AG04449 (cell line): Measurements from ENCODE around the gene OPA3.

Experiments used
- CTCF ChIA-PET: fragments of 350-600 bp; formaldehyde crosslinking; extraction: SDS; loops from one replicate; lab custom pipeline; 2021; ENCODE audit warnings: antibody characterized with exemption; lab: Yijun Ruan, JAX
- POLR2A ChIA-PET: fragments of 400-600, 350-600 bp; formaldehyde crosslinking; extraction: SDS; loops from one replicate; lab custom pipeline; 2020; ENCODE audit warnings: antibody characterized with exemption, inconsistent platforms; lab: Yijun Ruan, JAX
- DNase-seq: peaks from one replicate; pipeline ENCODE4 v3.0.0-alpha.2; 2010; ENCODE audit warnings: low read depth, low spot score
- H3K4me3 ChIP-seq: 2 replicates; pipeline ENCODE4 v1.5.1; 2011; ENCODE audit warnings: low read depth, mild to moderate bottlenecking, control low read depth, low read length
- TF ChIP-seq, protein P1 (sequence below): IDR thresholded peaks from one replicate; pipeline ENCODE4 v1.5.1; 2011; ENCODE audit warnings: mild to moderate bottlenecking, moderate library complexity, low read length, control low read depth, inconsistent platforms; ENCODE audit not compliant: insufficient read depth; ENCODE audit errors: missing control alignments

The OPA3 gene

DNA sequence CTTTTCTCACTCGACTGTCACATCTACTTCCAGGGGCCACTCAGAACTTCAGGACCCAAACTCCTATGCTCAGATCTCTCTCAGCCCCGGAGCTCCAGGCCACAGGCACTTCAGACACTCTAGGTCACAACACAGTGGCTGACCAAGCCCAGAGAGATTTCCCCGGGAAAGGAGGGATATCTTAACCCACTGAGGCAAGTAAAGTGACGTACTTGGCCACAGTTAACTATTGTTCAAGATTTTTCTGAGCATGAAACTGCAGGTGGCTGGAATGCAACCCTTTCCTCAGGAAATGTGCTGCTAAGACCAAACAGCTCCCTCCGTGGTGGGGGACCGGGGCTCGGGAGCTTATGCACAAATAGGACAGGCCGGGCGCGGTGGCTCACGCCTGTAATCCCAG lies 23.9 kb downstream of the OPA3 start:
- ChIA-PET CTCF (interaction anchor here (0.9 to 2.9 kb wide), 6 partner anchors 9 to 75 kb away, joined by 3 to 9 read pairs (median 4); no protein-coding TSS in a partner anchor), POLR2A (no interaction called here)
- DNase-seq: no peak
- TF ChIP-seq, protein P1, sequence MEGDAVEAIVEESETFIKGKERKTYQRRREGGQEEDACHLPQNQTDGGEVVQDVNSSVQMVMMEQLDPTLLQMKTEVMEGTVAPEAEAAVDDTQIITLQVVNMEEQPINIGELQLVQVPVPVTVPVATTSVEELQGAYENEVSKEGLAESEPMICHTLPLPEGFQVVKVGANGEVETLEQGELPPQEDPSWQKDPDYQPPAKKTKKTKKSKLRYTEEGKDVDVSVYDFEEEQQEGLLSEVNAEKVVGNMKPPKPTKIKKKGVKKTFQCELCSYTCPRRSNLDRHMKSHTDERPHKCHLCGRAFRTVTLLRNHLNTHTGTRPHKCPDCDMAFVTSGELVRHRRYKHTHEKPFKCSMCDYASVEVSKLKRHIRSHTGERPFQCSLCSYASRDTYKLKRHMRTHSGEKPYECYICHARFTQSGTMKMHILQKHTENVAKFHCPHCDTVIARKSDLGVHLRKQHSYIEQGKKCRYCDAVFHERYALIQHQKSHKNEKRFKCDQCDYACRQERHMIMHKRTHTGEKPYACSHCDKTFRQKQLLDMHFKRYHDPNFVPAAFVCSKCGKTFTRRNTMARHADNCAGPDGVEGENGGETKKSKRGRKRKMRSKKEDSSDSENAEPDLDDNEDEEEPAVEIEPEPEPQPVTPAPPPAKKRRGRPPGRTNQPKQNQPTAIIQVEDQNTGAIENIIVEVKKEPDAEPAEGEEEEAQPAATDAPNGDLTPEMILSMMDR: no peak
- H3K4me3 ChIP-seq: no peak overlapping the region

DNA sequence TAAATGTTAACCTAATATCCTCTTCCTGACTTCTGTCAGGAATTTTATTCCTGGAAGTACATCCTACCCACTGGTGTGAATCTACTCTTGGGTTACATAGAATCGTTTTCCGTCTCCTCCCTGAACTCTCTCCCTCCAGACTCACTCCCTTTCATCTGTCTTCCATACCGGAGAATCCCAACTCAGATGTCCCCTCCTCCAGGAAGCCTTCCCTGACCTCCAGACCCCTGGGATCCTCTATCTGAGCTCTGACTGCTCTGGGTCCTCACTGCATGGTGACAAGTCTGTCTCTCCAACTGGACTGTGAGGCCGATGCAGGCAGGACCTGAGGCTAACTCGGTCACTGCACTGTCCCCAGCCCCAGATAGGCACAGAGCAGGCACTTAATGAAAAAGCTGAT lies 24.6 kb downstream of the OPA3 start:
- CTCF ChIA-PET: interaction anchor here (0.7 to 4.1 kb wide), 9 partner anchors 10 to 86 kb away, joined by 3 to 41 read pairs (median 4); no protein-coding TSS in a partner anchor
- POLR2A ChIA-PET: no interaction called here
- TF ChIP-seq, protein P1: no peak

DNA sequence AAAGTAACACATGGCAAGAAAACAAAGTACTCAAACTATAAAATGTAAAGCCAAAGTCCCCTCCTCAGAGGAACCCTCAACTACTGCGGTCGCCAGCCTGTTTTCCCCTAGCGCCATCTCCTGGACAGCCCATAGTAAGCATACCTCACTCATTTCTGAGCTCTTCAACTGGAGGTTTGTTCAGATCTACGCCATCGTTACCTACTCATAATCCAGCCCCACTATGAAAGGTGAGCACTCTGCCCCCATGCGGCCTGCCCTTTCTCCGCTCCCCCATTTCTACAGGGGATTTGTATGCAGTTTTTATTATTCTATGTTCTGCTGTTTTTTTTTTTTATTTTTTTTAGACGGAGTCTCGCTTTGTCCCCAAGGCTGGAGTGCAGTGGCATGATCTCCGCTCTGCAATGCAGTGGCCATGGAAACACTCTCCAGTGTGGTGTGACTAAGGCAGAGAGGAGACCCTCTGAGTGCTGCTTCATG lies 26.2 kb downstream of the OPA3 start:
- TF ChIP-seq, protein P1: peak; percentile 70
- ChIA-PET CTCF (interaction anchor here (0.5 to 4.1 kb wide), 22 partner anchors 10 to 124 kb away, joined by 3 to 41 read pairs (median 6); no protein-coding TSS in a partner anchor), POLR2A (no interaction called here)
- no peak for DNase-seq
- no peak overlapping the region for H3K4me3 ChIP-seq

More for the DNA sequence above, 24.6 kb downstream of the OPA3 start:
- no peak overlapping the region for H3K4me3 ChIP-seq
- no peak for DNase-seq

DNA sequence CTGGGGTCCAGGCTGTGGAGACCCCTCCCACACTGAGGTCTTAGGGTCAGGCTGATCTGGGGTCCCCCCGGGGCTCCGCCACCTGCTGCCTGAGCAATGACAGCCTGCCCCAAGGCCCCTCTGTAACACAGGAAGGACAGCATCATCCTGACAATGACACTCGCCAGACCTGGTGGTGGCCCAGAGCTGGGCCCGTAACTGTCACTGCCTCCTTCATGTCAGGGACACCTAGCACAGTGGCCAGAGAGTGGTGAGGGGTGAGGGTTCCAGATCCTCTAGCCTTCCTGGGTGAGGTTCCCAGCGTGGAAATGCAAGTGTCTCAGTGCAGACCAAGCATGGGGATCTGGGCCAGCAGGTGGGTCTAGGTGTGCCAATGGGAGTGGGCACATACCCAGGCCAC lies 27.8 kb downstream of the OPA3 start:
- H3K4me3 ChIP-seq: no peak overlapping the region
- POLR2A ChIA-PET: no interaction called here
- DNase-seq: no peak
- TF ChIP-seq, protein P1: no peak
- CTCF ChIA-PET: interaction anchor here (1.2 to 4.1 kb wide), 9 partner anchors 8 to 118 kb away, joined by 3 to 41 read pairs (median 8); no protein-coding TSS in a partner anchor

DNA sequence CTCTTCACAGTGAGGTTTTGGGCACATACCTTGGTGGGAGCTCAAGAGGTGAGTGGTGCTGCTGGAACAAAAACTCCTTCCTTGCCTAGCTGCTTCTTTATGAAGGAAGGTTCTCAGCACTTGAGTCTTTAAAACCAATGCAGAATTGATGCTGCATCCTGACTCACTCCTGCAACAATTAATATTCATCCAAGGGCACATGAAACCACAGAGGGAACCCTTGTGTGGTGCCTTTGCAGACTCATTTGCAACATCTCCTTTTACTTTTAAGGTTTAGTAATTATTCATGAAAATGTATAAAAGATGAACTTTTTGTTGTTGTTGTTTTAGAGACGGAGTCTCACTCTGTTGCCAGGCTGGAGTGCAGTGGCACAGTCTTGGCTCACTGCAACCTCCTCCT lies 30.1 kb downstream of the OPA3 start:
- no peak for DNase-seq
- TF ChIP-seq, protein P1: no peak
- ChIA-PET POLR2A (interaction anchor here (0.6 kb wide), 1 partner anchor 9 kb away, joined by 3 read pairs; no protein-coding TSS in a partner anchor), CTCF (interaction anchor here (1.4 to 2.7 kb wide), 3 partner anchors 11 to 127 kb away, joined by 4 to 11 read pairs (median 5); no protein-coding TSS in a partner anchor)
- no peak overlapping the region for H3K4me3 ChIP-seq

DNA sequence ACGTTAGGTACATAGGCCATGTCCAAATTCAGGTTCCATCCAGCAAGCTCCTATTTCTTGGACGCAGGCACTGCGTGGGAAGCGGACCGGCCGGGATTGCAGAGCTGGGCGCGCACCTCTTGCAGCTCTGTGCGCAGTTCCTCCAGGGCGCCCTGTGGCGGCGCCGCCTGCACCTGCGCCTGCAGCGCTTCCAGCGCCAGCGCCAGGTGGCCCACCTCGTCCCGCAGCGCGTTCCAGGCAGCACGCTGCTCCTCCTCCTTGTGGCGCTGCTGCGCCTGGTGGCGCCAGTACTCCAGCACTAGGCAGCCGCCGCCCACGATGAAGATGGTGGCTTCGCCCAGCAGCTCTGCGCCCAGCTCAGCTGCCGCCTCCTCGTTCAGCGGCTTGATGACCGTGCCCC lies 31.1 kb downstream of the OPA3 start:
- POLR2A ChIA-PET: no interaction called here
- CTCF ChIA-PET: interaction anchor here (1.1 to 2.7 kb wide), 4 partner anchors 10 to 88 kb away, joined by 3 to 11 read pairs (median 4); no protein-coding TSS in a partner anchor
- no peak for DNase-seq
- TF ChIP-seq, protein P1: no peak
- no peak overlapping the region for H3K4me3 ChIP-seq
